ENCODE data around the gene AKT2.
A peak's percentile ranks its signal among the peaks of the same experiment; 100 is the strongest.

The AKT2 gene

DNA sequence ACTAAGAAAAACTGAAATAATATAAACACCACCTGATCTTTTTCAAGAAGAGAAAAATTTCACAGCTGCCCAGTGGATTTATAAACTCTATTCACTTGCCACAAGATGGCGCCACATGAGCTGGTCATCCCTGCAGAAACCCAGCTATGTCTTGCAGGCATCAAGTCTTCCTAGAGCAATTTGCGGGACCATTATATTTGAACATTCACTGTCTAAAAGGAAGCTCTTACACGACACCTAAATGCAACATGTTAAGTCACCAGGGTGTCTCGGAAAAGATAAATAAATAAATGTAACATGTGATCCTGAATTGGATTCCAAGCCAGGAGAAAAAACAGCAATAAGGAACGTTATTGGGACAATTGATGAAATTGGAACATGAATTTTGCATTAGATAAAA, 20.3 kb upstream of the AKT2 start:
- Histone ChIP-seq H4K20me1 (ENCODE audit: low read depth, low read length) (no peaks in the 10 kb centered on the region), H2AFZ (ENCODE audit: low read depth, low read length, severe bottlenecking) (no peak overlapping the region), H3K36me3 (ENCODE audit: low read length) (no peaks in the 10 kb centered on the region), H3K27me3 (ENCODE audit: low read length) (no peaks in the 10 kb centered on the region), H3K4me3 (ENCODE audit: insufficient read depth, low read length, poor library complexity, severe bottlenecking) (no peak overlapping the region), H3K4me2 (ENCODE audit: low read depth, low read length, poor library complexity, severe bottlenecking) (no peak overlapping the region), H3K79me2 (ENCODE audit: insufficient read depth, low read length) (no peaks in the 10 kb centered on the region), H3K27ac (ENCODE audit: low read depth, low read length) (no peak overlapping the region), H3F3A (ENCODE audit: insufficient read depth) (0 out of 2 replicates have a peak, but pooled peaks cover 4% of the 10 kb centered on the region), H3K9me3 (ENCODE audit: insufficient read depth, low read length) (no peaks in the 10 kb centered on the region), H3K9ac (ENCODE audit: low read length) (no peak overlapping the region), H3K9me2 (replicated peaks; ENCODE audit: insufficient read depth, low read length) (no peaks in the 10 kb centered on the region)
- TF ChIP-seq CTCF (IDR thresholded peaks at IDR 0.05; ENCODE audit: insufficient read depth, low read length, poor library complexity, severe bottlenecking), result peak; percentile 68
- no peak for TF ChIP-seq EZH2phosphoT487 (conservative IDR thresholded peaks at IDR 0.05; ENCODE audit: low read length)

DNA sequence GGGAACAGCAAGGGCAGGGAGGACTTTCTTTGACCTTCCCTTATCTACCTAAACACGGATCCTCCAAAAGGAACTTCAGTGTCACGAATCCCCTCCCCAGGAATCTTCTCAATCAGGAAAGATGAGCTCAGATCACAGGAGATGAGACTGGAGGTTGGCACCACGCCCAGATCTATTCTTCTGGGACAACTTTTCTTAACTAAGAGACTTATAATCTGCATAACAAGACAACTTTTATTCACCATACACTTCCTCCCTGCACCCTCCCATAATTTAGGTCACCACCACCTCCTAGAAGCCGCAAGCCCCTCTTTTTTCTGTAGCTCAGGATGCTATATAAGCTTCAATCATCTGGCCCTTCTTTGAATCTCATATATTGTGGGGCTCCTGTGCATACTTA, 19.2 kb upstream of the AKT2 start:
- no peaks in the 10 kb centered on the region for H3K36me3 ChIP-seq (ENCODE audit: low read length)
- no peaks in the 10 kb centered on the region for H4K20me1 ChIP-seq (ENCODE audit: low read depth, low read length)
- no peaks in the 10 kb centered on the region for H3K79me2 ChIP-seq (ENCODE audit: insufficient read depth, low read length)
- TF ChIP-seq EZH2phosphoT487 (conservative IDR thresholded peaks at IDR 0.05; ENCODE audit: low read length) (no peak), CTCF (IDR thresholded peaks at IDR 0.05; ENCODE audit: insufficient read depth, low read length, poor library complexity, severe bottlenecking) (no peak)
- 0 out of 2 replicates have a peak, but pooled peaks cover 4% of the 10 kb centered on the region for H3F3A ChIP-seq (ENCODE audit: insufficient read depth)
- H3K27me3 ChIP-seq (ENCODE audit: low read length), result no peaks in the 10 kb centered on the region
- no peaks in the 10 kb centered on the region for H3K9me3 ChIP-seq (ENCODE audit: insufficient read depth, low read length)
- H3K4me2 ChIP-seq (ENCODE audit: low read depth, low read length, poor library complexity, severe bottlenecking), result no peak overlapping the region
- H3K9ac ChIP-seq (ENCODE audit: low read length), result no peak overlapping the region
- H3K27ac ChIP-seq (ENCODE audit: low read depth, low read length), result no peak overlapping the region
- H2AFZ ChIP-seq (ENCODE audit: low read depth, low read length, severe bottlenecking), result no peak overlapping the region
- no peaks in the 10 kb centered on the region for H3K9me2 ChIP-seq (replicated peaks; ENCODE audit: insufficient read depth, low read length)
- H3K4me3 ChIP-seq (ENCODE audit: insufficient read depth, low read length, poor library complexity, severe bottlenecking), result no peak overlapping the region

DNA sequence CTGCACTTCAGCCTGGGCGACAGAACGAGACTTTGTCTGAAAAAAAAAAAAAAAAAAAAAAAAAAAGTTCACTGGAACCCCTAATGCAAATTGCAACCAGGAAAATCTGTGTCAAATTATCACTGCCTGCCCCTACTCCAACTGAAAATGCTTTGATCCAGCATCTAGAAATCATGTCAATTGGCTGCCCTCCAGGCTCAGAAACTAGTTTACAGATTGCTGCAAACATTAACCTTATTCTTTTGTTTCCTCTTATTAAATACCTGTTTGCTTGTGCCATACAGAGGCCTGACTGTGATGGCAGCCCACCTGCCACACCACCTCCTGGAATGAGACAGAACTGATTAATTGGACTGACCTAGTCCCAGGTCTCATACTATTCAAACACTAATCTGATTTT, 18.6 kb upstream of the AKT2 start:
- Histone ChIP-seq H3F3A (ENCODE audit: insufficient read depth) (0 out of 2 replicates have a peak, but pooled peaks cover 4% of the 10 kb centered on the region), H3K9me3 (ENCODE audit: insufficient read depth, low read length) (no peaks in the 10 kb centered on the region), H4K20me1 (ENCODE audit: low read depth, low read length) (no peaks in the 10 kb centered on the region), H3K9me2 (replicated peaks; ENCODE audit: insufficient read depth, low read length) (no peaks in the 10 kb centered on the region), H3K27me3 (ENCODE audit: low read length) (no peaks in the 10 kb centered on the region), H3K36me3 (ENCODE audit: low read length) (no peaks in the 10 kb centered on the region), H3K4me2 (ENCODE audit: low read depth, low read length, poor library complexity, severe bottlenecking) (no peak overlapping the region), H2AFZ (ENCODE audit: low read depth, low read length, severe bottlenecking) (no peak overlapping the region), H3K79me2 (ENCODE audit: insufficient read depth, low read length) (no peaks in the 10 kb centered on the region), H3K27ac (ENCODE audit: low read depth, low read length) (no peak overlapping the region), H3K4me3 (ENCODE audit: insufficient read depth, low read length, poor library complexity, severe bottlenecking) (no peak overlapping the region), H3K9ac (ENCODE audit: low read length) (no peak overlapping the region)
- TF ChIP-seq EZH2phosphoT487 (conservative IDR thresholded peaks at IDR 0.05; ENCODE audit: low read length) (no peak), CTCF (IDR thresholded peaks at IDR 0.05; ENCODE audit: insufficient read depth, low read length, poor library complexity, severe bottlenecking) (no peak)

Data from SU-DHL-6 (cell line).